Measurements from ENCODE around the gene PRCP.

The PRCP gene

DNA sequence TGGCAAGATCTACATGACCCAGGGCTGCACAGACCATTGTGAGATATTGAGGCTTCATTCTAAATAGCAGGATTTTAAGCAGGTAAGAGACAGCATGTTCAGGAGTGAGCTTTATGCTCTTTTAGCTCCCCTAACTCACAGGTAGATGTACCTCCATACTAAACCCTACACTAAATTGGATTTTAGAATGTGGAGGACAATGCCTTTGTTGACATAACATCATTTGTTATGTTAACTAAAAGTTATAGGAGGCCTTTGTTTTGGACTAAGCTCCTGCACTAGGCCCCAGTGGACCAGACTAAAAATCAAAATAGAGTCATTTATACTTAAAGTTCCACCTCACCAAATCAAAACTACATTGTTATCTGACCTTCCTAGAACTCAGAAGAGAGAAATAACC, 8.1 kb upstream of the PRCP start:
- TF ChIP-seq CTCF (IDR thresholded peaks at IDR 0.05; ENCODE audit: extremely low read depth, insufficient read depth, missing control alignments): no peak
- in situ Hi-C loops (cut with MboI; ENCODE audit: low pct_unique_long_range_greater_than_20kb, low sequenced_read_pairs, unreplicated experiment): loop anchor here (10.0 kb wide), 2 partner anchors 166 to 336 kb away; partner anchors contain the start of gene RAB30
- no peak for DNase-seq (ENCODE audit: low spot score)

DNA sequence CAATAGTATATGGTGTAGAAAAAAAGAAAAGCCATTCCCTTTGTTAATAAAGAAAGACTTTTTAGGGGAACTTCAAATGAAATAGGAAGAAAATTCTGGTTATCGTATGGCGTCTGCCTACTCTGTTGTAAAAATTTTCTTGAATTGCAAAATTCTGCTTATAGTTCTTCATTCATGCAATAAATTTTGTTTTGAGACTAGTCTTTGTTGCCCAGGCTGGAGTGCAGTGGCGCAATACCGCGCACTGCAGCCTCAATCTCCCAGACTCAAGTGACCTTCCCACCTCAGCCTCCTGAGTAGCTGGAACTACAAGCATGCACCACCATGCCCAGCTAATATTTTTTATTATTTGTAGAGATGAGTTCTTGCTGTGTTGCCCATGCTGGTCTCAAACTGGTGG, 7.1 kb upstream of the PRCP start:
- no peak for DNase-seq (ENCODE audit: low spot score)
- TF ChIP-seq CTCF (IDR thresholded peaks at IDR 0.05; ENCODE audit: extremely low read depth, insufficient read depth, missing control alignments): no peak
- in situ Hi-C loops (cut with MboI; ENCODE audit: low pct_unique_long_range_greater_than_20kb, low sequenced_read_pairs, unreplicated experiment): loop anchor here (10.0 kb wide), 2 partner anchors 167 to 337 kb away; partner anchors contain the start of gene RAB30

DNA sequence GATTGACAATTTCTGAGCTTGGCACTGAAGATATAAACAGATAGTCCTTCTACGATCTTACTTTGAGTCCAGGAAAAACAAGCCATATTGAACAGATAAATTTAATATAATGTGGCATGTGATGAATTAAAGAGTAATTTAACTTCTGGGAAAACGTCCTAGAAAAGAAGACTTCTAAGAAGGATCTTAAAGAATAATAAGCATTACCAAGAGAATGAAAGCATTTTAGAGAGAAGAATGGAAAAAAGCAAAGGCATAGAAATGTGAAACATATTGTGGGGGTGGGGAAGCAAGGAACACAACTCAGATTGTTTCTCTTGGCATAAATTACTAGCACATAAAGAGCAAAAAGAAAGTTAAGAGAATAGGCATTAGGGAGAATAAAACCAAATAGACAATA, 6.7 kb upstream of the PRCP start:
- in situ Hi-C loops (cut with MboI; ENCODE audit: low pct_unique_long_range_greater_than_20kb, low sequenced_read_pairs, unreplicated experiment): loop anchor here (10.0 kb wide), 2 partner anchors 168 to 338 kb away; partner anchors contain the start of gene RAB30
- DNase-seq (ENCODE audit: low spot score): no peak
- TF ChIP-seq CTCF (IDR thresholded peaks at IDR 0.05; ENCODE audit: extremely low read depth, insufficient read depth, missing control alignments): no peak

- peak; percentile 38 for TF ChIP-seq CTCF (IDR thresholded peaks at IDR 0.05; ENCODE audit: extremely low read depth, insufficient read depth, missing control alignments)
- in situ Hi-C loops (cut with MboI; ENCODE audit: low pct_unique_long_range_greater_than_20kb, low sequenced_read_pairs, unreplicated experiment): loop anchor here (10.0 kb wide), 2 partner anchors 169 to 339 kb away; partner anchors contain the start of gene RAB30
- peak; percentile 13 for DNase-seq (ENCODE audit: low spot score)
These were observed 6.0 kb upstream of the PRCP start for GRCh38 chr11:82906236-82906635.

DNA sequence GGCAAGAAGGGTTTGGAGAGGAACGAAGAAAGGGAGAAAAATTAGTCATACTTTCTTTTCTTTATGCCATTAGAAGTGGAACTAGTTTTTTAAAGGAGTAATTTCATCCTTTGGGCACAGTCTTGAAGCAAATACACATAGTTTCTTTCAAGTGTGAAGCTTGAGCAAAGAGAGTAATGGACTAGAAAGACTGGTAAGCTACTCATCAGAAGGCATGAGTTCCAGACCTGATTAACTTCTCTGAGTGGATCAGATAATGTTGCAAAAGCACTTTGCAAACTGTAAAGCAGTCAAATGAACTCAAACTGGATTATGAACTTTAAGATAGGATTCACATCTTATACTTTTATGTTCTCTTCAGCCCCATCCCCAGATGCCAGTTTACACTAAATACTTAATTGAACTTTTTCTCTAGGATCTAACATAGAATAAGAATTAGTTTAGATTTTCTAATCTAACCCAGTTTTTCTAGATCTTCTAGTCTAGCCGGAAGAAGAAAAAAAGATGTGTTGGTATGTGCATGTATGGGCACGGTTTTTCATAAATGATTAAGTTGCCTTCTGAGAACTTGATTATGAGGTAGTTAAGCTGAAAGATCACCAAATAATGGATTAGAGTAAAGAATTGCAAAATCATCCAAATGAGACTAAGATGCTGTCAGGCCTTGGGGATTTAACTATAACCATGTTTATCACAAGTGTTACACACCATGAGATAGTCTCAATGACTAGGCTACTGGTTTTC, 3.8 kb upstream of the PRCP start:
- TF ChIP-seq CTCF (IDR thresholded peaks at IDR 0.05; ENCODE audit: extremely low read depth, insufficient read depth, missing control alignments): no peak
- no peak for DNase-seq (ENCODE audit: low spot score)
- in situ Hi-C loops (cut with MboI; ENCODE audit: low pct_unique_long_range_greater_than_20kb, low sequenced_read_pairs, unreplicated experiment): loop anchor here (10.0 kb wide), 2 partner anchors 171 to 341 kb away; partner anchors contain the start of gene RAB30

DNA sequence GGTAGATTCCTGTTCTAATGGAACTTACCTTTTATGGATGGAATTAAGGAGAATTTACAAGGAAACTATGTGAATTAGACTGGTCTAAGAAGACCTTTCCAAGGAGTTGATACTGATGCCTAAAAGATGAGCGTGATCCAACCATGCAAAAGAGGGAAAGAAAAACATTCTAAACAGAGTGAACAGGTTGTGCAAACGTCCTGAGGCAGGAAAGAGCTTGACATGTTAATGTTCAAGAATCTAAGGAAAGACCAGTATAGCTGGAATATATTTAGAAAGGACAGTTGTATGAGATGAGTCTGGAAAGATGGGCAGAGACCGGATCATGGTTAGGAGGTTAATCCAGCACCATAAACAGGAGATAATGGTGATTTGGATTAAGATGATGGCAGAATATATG, 2.6 kb upstream of the PRCP start:
- TF ChIP-seq CTCF (IDR thresholded peaks at IDR 0.05; ENCODE audit: extremely low read depth, insufficient read depth, missing control alignments): no peak
- DNase-seq (ENCODE audit: low spot score): no peak
- in situ Hi-C loops (cut with MboI; ENCODE audit: low pct_unique_long_range_greater_than_20kb, low sequenced_read_pairs, unreplicated experiment): loop anchor here (10.0 kb wide), 2 partner anchors 172 to 342 kb away; partner anchors contain the start of gene RAB30

All from GM13977 (cell line).